AG08396 (cell line): ENCODE results near the gene PIEZO2.

Source experiments
- DNase-seq: peaks from one replicate; pipeline ENCODE4 v3.0.0; 2012; ENCODE audit warnings: low spot score, mixed read lengths

The PIEZO2 gene

DNA sequence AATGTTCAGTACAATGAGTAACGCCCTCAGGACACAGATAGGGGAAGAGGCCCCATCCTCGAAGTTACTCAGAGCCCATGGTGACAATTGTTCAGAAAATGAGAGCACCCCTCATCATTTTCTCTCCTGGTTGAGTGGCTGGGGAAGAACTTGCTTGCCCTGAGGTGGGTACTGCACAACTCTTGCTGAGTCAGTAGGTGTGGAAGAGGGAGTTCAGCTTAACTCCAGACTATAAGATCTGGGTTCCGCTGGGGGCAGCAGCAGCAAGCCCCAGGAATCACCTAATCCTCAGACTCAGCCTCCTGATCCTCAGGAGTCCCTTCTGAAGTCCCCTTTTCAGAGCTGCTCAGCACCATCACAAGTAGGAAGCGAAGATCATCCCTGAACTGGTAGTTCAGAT lies 123.7 kb downstream of the PIEZO2 start:
- no peak for DNase-seq

- no peak for DNase-seq
These were observed 124.3 kb downstream of the PIEZO2 start for GRCh38 chr18:11024928-11025669.

DNA sequence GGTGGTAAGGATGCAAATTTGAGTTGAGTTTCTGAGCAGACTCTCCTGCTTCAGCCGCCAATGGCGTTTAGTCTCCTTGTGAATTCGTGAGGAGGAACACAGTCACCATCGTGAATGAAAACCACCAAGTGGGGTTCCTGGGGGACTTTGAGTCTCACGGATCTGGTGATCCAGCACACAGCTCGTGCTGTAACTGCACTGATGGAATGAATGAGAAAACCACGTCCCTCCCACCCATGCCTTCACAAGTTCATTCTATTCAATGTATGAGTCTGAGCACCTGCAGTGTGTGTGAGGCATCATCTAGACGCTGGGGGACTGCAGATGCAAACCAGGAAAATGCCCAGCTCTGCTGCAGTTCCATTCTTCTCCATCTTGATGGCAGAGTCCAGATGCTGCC lies 127.9 kb downstream of the PIEZO2 start:
- DNase-seq: no peak

GRCh38 chr18:11020877-11021414 lies 128.4 kb downstream of the PIEZO2 start:
- no peak for DNase-seq

DNA sequence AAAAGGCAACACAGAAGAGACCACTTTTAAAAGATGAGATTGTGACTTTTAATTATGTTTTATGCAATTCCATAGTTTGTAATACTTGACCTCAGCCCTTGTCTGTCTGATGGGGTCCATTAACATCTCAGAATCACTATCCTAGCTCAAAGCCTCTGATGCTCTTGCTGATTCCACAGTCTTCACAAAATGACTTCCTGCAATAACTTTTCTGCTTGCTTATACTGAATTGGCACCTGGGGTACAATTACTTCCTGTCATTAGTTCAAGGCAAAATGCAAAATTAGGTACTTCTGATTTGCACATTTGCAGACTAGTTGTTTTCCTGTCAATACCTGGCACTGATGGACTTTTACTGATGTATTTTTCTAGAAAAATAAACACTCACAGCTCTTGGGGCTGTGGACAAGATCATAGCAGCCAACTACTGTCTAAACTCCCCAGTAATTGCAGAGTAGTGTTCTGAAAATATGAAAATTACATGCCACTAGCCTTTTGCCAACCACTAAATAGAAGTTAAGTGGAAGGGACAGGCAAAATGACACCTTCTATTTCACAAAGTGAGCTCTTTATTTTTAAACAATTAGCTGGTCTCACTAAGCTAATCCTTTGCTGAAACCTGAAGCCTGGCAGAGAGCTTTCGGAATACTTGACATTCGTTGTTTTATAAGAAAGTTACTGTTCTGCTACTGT lies 129.1 kb downstream of the PIEZO2 start:
- DNase-seq: no peak

DNA sequence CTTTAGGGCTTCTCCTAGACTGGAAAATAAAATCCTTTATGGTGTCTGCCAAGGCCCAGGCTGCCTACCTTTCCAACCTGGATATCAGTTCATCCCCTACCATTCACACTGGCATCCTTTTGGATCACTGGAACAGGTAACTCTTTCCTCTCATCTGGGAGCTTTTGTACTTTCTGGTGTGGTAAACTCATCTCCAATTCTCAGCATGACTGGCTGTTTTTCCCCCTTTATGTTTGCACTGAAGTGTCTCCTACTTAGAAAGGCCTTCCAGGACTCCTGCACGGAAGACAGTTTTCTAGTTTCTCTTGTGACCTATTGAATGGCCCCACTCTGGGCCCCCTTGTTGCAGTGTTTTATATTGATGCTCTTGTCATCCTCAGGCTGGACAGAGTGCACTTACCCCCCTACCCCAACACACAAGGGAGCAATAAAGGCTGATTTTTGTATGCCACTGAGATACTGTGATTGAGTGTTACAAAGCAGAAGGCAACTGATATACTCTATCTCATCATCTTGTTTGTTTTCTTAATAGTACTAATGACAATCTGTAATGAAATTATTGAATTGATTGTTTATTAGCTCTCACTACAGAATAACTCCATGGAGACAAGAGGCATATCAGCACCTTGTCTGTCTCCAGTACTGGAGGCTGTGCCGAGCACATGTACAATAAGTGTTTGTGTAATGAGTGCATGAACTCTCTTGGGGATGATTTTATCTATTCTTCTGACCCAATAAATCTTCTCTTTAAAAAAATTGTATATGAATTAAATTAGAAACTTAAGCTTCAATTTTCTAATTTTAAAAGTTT lies 129.9 kb downstream of the PIEZO2 start:
- no peak for DNase-seq

GRCh38 chr18:11009869-11010268 lies 139.5 kb downstream of the PIEZO2 start:
- no peak for DNase-seq

GRCh38 chr18:11009147-11009546 lies 140.2 kb downstream of the PIEZO2 start:
- DNase-seq: no peak

DNA sequence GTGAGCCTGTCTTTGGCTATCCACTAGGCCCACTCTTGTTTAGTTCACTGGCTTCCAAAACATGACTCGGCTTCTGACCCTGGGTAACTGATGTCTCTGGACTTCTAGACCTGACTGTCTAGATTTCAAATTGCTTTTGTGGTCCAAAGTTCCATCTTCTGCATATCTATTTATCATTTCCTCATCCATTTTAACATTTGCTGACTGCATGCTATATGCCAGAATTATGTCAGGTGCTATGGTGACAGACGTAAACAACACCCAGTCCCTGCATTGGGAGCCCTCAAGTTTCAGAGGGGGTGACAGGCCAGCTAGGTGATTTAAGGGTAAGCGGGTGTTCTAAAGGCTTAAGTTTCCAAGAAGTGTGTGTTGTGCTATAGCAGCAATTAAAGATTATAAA lies 140.9 kb downstream of the PIEZO2 start:
- no peak for DNase-seq

- peak; percentile 52 for DNase-seq
These were observed 143.8 kb downstream of the PIEZO2 start for GRCh38 chr18:11005528-11005927.

DNA sequence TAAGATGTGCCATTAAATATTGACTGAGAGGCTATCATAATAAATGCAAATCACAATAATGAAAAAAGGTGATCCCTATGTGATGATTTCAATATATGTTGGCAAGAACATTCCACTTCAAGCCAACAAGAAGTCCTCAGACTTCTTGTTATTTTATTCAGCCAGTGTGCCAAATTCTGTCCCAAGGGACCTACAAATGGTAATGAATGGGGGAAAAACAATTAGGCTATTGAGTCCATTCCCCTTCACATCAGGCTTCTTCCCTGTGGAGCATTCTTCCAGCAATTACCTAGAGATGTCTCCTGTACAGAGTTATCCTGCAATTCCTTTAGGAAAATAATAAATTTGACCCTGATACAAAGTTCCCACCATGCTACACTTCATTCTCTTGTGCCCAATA lies 144.4 kb downstream of the PIEZO2 start:
- no peak for DNase-seq

DNA sequence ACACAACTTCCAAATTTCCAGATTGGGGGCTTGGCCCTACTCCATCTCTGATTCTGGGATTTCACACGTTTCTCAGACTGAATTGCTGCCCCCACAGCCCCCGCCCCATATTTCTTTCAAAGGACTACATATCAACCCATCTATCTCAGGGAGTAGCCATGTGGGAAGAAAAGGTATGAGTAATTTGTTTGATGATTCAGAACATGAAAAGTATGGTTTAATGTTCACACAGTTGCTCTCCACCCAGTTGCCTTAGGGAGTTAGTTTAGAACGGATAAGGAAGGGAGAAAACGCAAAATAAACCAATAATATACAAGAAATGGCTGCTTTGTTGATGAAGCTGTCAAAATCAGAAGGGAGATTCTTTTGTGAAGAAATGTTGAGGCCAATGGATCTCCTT lies 145.1 kb downstream of the PIEZO2 start:
- DNase-seq: no peak

- no peak for DNase-seq
These were observed 146.6 kb downstream of the PIEZO2 start for GRCh38 chr18:11002796-11003195.

GRCh38 chr18:11002277-11002676 lies 147.1 kb downstream of the PIEZO2 start:
- no peak for DNase-seq

DNA sequence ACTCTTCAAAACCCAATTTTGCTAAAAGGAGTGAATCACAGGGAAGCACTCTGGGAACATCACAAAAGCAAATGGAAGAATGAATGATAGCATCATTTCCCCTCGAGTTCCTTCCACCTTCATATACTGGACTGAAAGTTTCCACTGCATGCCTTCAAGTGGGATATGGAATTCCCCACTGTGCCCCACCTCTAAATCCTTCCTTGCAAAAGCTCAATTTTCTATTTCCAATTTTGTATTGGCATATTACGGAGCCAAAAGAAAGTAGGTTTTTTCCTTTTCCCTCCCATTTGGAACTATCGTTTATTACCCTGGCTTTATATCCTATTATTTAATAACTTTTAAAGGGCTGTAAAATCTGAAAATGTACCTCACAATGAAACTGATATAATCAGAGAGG lies 149.3 kb downstream of the PIEZO2 start:
- no peak for DNase-seq

DNA sequence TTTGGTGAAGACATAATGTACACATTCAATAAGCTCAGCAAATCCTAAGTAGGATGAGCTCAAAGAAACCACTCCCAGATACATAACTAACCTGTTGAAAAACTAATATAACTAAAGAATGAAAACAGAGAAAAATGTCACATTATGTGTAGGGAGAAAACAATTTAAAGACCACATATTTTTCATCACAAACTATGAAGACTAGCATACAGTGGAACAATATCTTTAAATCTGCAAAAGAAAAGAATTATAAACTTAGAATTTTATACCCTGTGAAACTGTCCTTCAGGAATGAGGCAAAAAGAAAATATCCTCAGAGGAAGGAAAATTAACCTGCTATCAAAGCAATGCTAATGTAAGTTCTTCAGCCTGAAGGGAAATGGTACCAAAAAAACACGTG lies 151.5 kb downstream of the PIEZO2 start:
- no peak for DNase-seq

DNA sequence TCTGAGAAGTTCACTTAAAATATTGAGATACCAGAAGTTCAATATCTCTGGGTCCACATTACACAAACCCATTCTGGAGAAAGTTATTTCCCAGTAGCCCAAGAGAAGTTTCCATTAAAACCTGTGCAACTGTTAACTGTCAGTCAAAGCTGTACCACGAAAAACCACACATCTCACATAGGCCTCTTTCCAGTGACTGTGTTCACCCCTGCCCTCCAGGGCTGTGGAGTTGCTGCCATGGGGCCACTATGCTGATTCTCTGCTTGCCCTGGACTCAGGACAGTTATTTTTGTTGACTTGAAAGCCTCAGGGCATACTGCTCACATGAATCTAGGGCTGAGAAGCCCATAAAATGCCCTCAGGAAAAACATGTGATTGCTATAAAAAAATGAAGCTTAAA lies 153.8 kb downstream of the PIEZO2 start:
- no peak for DNase-seq

- no peak for DNase-seq
These were observed 159.9 kb downstream of the PIEZO2 start for GRCh38 chr18:10989486-10989885.

DNA sequence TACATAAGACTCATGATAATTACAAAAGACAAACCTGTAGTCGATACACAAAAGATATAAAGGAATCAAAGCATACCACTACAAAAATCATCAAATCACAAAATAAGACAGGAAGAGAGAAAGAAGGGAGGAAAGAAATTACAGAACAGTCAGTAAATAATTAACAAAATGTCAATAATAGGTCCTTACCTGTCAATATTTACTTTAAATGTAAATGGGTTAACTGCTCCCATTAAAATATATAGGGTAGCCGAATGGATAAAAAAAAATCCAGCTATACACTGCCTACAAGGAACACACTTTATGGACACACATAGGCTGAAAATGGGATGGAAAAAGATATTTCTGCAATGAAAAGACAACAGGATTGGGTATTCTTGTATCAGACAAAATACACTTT lies 163.7 kb downstream of the PIEZO2 start:
- no peak for DNase-seq

DNA sequence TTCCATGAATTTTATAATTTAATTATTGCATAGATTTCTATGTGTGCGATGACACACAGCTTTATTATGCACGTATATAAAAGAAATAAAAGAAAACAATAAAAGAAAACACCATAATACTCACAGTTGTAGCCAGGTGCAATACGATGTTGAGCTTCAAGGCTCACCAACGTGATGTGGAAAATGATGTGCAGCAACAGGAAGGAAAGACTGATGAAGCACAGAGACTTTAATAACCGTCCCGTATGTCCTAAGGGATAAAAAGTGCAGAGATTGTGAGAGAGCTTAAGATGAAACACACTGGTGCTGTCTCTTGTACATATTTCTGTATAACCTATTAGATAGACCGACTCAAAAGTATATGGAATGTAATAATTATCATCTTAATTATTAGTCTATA lies 170.0 kb downstream of the PIEZO2 start:
- DNase-seq: no peak

- no peak for DNase-seq
These were observed 172.3 kb downstream of the PIEZO2 start for GRCh38 chr18:10977042-10977441.

GRCh38 chr18:10973567-10974203 lies 175.7 kb downstream of the PIEZO2 start:
- DNase-seq: peak; percentile 12
